SK-N-MC (cell line): Measurements from ENCODE around the gene EHD4.

ENCODE experiments used
- DNase-seq: peaks from one replicate; pipeline ENCODE4 v3.0.0-alpha.2; 2011; ENCODE audit warnings: low read depth, low spot score
- H3K27ac ChIP-seq: fragments of 200-600 bp; sonication (generic); 2 replicates; pipeline ENCODE4 v1.5.1; 2016; ENCODE audit warnings: mixed run types
- H3K36me3 ChIP-seq: fragments of 200-600 bp; sonication (generic); 2 replicates; pipeline ENCODE4 v1.6.1; 2017; ENCODE audit warnings: antibody characterized with exemption, low read length, mixed read lengths; ENCODE audit not compliant: insufficient read depth
- H3K4me3 ChIP-seq: fragments of 200-600 bp; sonication (generic); 2 replicates; pipeline ENCODE4 v1.5.1; 2016
- H3K9ac ChIP-seq: fragments of 200-600 bp; sonication (generic); 2 replicates; pipeline ENCODE4 v1.8.0; 2017; ENCODE audit warnings: mixed run types, mixed read lengths; ENCODE audit not compliant: insufficient read length
- H3K9me3 ChIP-seq: fragments of 200-600 bp; sonication (generic); 2 replicates; pipeline ENCODE4 v1.6.1; 2017; ENCODE audit warnings: low read depth, mild to moderate bottlenecking, antibody characterized with exemption, low read length, moderate library complexity, mixed read lengths
- EZH2 ChIP-seq: fragments of 200-600 bp; sonication (generic); IDR thresholded peaks from one replicate; pipeline ENCODE4 v1.6.1; 2017; ENCODE audit warnings: antibody characterized with exemption
- FOXP2 ChIP-seq: optimal IDR thresholded peaks from 2 replicates; pipeline ENCODE3; 2011; ENCODE audit warnings: mild to moderate bottlenecking, moderate library complexity; ENCODE audit not compliant: insufficient read depth; ENCODE audit errors: extremely low read length, control extremely low read depth
- POLR2AphosphoS5 ChIP-seq: IDR thresholded peaks from 2 replicates; pipeline ENCODE4 v1.6.1; 2012; ENCODE audit warnings: mild to moderate bottlenecking, low read depth, low read length, borderline replicate concordance

EHD4 gene

DNA sequence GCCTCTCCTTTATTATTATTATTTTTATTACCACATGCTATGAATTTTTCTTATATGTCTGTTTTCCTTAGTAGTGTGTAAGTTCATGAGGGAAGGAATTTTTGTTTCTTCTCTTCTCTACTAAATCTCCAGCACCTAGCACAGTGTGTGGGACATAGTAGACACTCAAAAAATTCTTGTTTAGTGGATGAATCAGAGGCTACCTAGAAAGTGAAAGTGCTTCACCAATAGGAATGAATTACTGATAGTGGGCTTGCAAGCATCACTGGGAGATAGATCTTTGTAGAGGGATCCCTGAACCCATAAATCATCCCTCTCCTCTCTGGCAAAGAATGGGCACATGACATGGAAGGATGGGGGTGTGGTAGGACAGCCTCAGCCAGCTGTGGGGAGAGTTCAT, 87.0 kb downstream of the EHD4 start:
- no peak for TF ChIP-seq EZH2
- no peak for TF ChIP-seq POLR2AphosphoS5
- TF ChIP-seq FOXP2, result no peak

DNA sequence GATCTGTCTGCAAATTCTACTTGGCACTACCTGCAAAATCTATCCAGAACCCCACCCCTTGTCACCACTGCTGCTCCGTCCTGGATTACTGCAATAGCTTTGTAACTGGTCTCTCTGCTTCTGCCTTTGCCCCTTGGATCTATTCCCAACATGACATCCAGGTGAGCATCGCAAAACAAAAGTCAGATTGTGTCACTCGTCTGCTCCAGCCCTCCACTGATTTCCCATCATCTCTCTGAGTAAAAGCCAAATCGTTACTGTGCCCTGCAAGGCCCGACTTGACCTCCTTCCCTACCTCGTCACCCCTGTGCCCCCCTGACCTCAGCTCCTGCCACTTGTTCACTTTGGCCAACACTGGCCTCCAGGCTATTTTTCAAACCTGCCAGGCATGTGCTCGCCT, 87.9 kb downstream of the EHD4 start:
- no peak overlapping the region for H3K9ac ChIP-seq
- no peak overlapping the region for H3K27ac ChIP-seq
- no peaks in the 10 kb centered on the region for H3K9me3 ChIP-seq
- TF ChIP-seq EZH2, result no peak
- TF ChIP-seq FOXP2, result no peak
- no peak for TF ChIP-seq POLR2AphosphoS5
- no peaks in the 10 kb centered on the region for H3K36me3 ChIP-seq
- no peak for DNase-seq
- no peak overlapping the region for H3K4me3 ChIP-seq

More for the DNA sequence above, 87.0 kb downstream of the EHD4 start:
- H3K9ac ChIP-seq, result no peak overlapping the region
- no peak overlapping the region for H3K27ac ChIP-seq
- no peak overlapping the region for H3K4me3 ChIP-seq
- H3K36me3 ChIP-seq, result no peaks in the 10 kb centered on the region
- H3K9me3 ChIP-seq, result no peaks in the 10 kb centered on the region
- DNase-seq, result no peak

DNA sequence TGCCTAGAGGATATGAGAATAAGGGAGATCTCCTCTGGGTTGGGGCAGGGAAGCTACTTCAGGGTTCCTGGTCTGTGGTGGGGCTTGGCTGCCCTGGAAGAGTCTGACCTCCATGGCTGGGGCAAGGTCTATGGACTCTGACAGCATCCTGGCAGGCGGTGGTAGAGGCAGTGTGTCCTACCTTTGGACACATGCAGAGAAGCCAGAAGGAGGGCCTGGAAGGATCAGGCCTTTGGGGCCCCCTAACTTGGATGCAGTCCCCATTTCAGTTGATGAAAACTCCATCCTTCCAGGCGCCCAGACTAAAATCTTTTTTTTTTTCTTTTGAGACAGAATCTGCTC, 88.9 kb downstream of the EHD4 start:
- TF ChIP-seq FOXP2 (no peak), EZH2 (no peak), POLR2AphosphoS5 (no peak)
- Histone ChIP-seq H3K9me3 (no peaks in the 10 kb centered on the region), H3K4me3 (no peak overlapping the region), H3K36me3 (no peaks in the 10 kb centered on the region), H3K27ac (no peak overlapping the region), H3K9ac (no peak overlapping the region)
- no peak for DNase-seq

DNA sequence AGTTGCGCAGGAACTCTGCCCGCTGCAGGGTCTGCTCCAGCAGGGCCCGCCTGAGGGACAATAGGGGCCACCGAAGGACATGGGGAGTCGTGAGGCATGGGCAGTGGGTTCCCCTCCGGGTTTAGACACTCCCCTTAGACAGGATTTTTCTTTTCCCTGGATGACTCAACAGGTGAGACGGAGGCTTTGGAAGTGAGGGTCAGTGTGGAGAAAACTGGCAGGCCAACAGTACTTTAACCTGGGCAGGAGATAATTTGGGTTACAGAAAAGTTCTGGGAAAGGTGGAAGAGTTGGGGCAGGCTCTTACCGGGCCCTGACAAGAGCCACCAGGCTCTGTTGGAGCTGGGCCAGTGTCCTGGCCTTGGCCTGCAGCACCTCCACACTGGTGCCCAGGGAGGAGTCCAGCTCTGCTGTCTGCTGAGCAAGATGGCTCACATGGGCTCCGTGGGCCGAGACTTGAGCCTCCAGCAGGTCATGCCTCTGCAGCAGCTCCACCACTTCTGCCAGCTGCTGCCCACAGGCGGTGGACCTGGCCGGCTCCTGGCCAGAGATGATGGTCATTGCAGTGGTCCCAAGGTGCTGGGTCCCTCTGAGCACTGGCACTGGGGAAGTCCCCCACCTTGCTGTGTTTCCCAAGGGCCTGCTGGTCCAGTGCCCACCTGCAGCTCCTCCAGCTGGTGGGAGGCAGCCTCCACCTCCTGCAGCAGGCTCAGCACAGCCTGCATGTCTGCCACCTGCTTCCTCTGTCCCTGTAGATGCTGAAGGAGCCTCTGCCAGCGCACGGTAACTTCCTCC, 89.5 kb downstream of the EHD4 start:
- TF ChIP-seq POLR2AphosphoS5 (no peak), EZH2 (no peak), FOXP2 (no peak)
- DNase-seq, result no peak
- H3K36me3 ChIP-seq, result no peaks in the 10 kb centered on the region
- H3K9me3 ChIP-seq, result no peaks in the 10 kb centered on the region
- no peak overlapping the region for H3K9ac ChIP-seq
- H3K27ac ChIP-seq, result no peak overlapping the region
- H3K4me3 ChIP-seq, result no peak overlapping the region

DNA sequence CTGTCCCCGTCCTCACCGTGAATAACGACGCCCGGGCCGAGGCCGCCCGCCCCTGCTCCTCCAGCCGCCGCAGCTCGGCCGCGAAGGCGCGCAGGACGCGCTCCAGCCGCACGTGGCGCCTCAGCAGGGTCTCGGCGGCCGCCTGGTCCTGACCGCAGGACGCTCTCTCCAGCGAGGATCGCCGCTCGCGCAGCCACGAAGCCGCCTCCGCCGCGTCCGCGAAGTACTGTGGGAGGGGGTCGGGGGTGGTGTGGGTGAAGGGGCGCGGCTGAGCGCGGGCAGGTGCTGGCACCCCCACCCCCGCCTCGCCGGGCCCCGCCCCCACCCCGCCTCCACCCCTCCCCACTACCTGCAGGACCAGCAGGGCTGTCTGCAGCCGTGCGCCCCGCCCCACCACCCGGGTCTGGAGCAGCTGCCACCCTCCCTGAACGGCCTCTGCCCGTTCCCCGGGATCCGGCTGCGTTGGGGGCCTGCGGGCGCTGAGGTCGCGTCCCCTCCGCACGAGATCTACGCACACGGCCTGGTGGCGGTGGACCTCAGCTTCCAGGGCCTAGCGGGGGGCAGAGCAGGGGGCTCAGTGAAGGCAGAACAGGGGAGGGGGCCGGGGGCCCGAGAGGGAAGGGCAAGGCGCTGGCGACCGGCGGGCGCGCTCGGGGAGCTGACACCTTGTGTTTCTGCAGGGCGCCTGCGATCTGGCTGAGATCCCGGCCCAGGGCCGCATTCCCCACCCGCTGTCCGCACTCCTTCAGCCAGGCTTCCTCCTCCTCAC, 90.3 kb downstream of the EHD4 start:
- Histone ChIP-seq H3K4me3 (no peak overlapping the region), H3K36me3 (no peaks in the 10 kb centered on the region), H3K9me3 (no peaks in the 10 kb centered on the region), H3K27ac (no peak overlapping the region), H3K9ac (no peak overlapping the region)
- no peak for DNase-seq
- TF ChIP-seq FOXP2 (no peak), EZH2 (no peak)

DNA sequence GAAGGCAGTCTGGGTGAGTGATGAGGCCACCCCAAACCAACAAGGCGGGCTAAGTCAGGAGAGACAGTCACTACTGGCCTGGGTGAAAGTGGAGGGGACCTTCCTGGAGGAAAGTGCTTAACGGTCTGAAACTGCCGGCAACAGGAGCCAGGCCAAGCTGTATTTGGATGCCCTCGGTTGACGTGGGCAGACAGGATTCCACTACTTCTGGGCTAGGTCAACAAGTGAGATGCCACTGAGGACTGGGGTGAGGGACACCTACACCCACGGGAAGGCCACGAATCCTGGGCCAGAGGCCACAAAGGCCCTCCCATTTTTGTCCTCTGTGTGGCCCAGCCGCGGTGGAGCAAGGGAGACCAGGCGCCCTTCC, 90.8 kb downstream of the EHD4 start:
- TF ChIP-seq POLR2AphosphoS5 (no peak), EZH2 (no peak)
- H3K9ac ChIP-seq, result no peak overlapping the region
- no peaks in the 10 kb centered on the region for H3K9me3 ChIP-seq
- DNase-seq, result no peak
- no peak overlapping the region for H3K27ac ChIP-seq
- H3K36me3 ChIP-seq, result no peaks in the 10 kb centered on the region
- no peak overlapping the region for H3K4me3 ChIP-seq

DNA sequence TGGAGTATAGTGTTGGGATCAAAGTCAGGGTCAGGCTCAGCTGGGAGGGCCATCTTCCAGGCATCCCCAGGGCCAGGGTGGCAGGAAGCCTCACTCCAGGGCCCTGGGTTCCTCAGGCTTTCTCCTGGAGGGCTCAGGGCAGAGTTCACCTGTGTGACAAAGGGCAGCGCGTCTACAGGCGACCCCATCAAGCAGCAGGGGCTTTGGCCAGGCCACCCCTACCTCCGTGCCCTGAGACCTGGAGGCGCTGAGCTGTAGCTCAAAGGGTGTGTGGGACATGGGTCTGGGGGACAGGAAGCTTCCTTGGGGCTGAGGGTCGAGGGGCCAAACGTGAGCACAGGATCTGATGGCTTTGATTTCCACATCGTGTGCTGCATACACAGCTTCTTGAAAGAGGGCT, 91.3 kb downstream of the EHD4 start:
- Histone ChIP-seq H3K4me3 (no peak overlapping the region), H3K27ac (no peak overlapping the region), H3K36me3 (no peaks in the 10 kb centered on the region), H3K9ac (no peak overlapping the region), H3K9me3 (no peaks in the 10 kb centered on the region)
- DNase-seq, result no peak
- TF ChIP-seq POLR2AphosphoS5 (no peak), FOXP2 (no peak), EZH2 (no peak)

DNA sequence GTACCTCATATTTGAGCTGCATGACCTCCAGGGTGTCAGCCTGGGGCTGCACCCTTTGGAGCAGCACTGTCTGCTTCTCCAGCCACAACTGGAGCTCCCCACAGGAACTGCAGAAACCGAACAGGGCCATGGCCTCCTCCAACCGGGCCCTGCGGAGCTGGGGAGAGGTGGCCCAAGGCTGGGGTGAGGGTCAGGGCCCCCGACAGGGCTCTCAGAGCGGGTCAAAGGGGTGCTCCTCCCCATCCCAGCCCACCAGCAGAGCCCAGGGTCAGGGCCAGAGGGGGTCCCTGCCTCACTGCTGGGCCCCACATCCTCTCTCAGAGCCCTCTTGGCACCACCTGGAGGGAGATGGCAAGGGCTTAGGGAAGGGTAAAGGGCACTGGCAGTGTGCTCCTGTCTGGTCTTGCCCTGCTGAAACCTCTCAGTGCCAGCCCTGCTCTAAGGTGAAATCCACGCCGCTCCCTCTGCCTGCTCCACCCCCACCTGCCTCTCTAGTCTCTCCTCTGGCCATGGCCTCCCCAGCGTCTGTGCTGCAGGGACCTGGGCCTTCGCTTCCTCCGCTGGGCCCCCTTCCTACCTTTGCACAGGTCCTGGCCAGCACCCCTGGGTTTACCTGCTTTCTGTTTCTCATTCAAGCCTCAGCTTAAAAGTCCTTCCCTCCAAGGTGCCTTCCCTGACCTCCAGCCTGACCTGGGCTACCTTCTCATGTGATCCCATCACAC, 92.0 kb downstream of the EHD4 start:
- no peak for TF ChIP-seq FOXP2
- TF ChIP-seq POLR2AphosphoS5, result no peak
- TF ChIP-seq EZH2, result no peak

More for the DNA sequence above, 92.0 kb downstream of the EHD4 start:
- no peak overlapping the region for H3K27ac ChIP-seq
- no peak overlapping the region for H3K4me3 ChIP-seq
- no peak overlapping the region for H3K9ac ChIP-seq
- H3K9me3 ChIP-seq, result no peaks in the 10 kb centered on the region
- DNase-seq, result no peak
- no peaks in the 10 kb centered on the region for H3K36me3 ChIP-seq
